ENCODE measurements around the gene ASB2.

DNA sequence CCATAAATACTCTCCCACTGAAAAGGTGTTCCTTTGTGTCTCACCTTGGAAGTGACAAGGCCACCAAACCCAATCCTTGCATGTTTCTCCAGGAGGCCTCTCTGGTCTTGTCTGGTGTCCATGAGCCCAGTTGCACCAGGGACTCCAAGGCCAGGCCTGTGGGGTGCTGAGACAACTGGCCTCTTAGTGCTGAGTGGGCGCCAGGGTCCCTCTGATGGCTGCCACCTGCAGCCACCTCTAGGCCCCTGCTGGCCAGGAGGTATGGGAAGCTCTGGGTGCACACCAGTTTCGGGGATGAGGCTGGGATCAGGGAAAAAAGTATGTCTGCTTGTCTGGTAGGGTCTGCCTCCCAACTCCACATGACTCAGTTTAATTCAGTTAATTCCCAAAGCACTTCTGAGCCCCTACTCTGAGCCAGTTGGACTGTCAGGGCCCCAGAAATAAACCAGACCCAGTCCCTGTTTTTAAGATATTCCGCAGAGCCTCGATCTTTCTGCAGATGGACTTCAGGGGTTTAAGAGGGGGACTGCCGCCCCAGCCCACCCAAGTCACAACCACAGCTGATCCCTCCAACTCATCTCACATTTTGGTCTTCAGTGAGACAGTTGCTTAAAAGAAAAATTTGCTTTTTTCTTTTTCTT is 64.3 kb downstream of the ASB2 start:
- TF ChIP-seq, protein P1, sequence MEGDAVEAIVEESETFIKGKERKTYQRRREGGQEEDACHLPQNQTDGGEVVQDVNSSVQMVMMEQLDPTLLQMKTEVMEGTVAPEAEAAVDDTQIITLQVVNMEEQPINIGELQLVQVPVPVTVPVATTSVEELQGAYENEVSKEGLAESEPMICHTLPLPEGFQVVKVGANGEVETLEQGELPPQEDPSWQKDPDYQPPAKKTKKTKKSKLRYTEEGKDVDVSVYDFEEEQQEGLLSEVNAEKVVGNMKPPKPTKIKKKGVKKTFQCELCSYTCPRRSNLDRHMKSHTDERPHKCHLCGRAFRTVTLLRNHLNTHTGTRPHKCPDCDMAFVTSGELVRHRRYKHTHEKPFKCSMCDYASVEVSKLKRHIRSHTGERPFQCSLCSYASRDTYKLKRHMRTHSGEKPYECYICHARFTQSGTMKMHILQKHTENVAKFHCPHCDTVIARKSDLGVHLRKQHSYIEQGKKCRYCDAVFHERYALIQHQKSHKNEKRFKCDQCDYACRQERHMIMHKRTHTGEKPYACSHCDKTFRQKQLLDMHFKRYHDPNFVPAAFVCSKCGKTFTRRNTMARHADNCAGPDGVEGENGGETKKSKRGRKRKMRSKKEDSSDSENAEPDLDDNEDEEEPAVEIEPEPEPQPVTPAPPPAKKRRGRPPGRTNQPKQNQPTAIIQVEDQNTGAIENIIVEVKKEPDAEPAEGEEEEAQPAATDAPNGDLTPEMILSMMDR (IDR thresholded peaks at IDR 0.05): no peak
- TF ChIP-seq POLR2A (IDR thresholded peaks at IDR 0.05) (no peak), EP300 (IDR thresholded peaks at IDR 0.05) (no peak), POLR2AphosphoS5 (IDR thresholded peaks at IDR 0.05) (no peak)

Measured in suprapubic skin (tissue), 4 donors.